H1 (cell line): ENCODE data around the gene KCNAB2. TPM values are rescaled to one million over a fixed set of nuclear protein-coding genes. Genes with fewer than 3 reads are reported as not detected.

Experiments used
- CTBP2 ChIP-seq: IDR thresholded peaks from 2 replicates; pipeline ENCODE4 v1.7.0; 2011; ENCODE audit warnings: borderline replicate concordance, mild to moderate bottlenecking, moderate library complexity, mixed read lengths, low read length; ENCODE audit not compliant: insufficient read depth, insufficient read length
- KDM1A ChIP-seq: fragments of 200-600, 300-600 bp; sonication (generic); IDR thresholded peaks from 2 replicates; pipeline ENCODE4 v1.7.1; 2016; ENCODE audit warnings: mild to moderate bottlenecking, low read length, borderline replicate concordance
- polyA plus RNA-seq, 7 experiments: library from polyadenylated mRNA; depleted of rRNA in 3 of 7; stranded (reverse) in 5 of 7; unstranded in 2 of 7; fragments of >200 nt in 5 of 7; fragments of 200-250 nt in 2 of 7; gene quantifications; 1 replicate in 5 of 7; 2 replicates in 1 of 7; 4 replicates in 1 of 7; pipeline versions ENCODE4 v1.2.1 to v1.2.3, GENCODE V29; 2011 to 2013; ENCODE audit warnings: missing spikeins in 2 of 7, mixed read lengths in 2 of 7
- total RNA-seq: library from RNA; stranded (reverse); fragmentation: NEBNext Ultra II Directional; extraction: Animal tissue kit (Norgen Biotek cat#: 25700); gene quantifications from 2 replicates; pipeline ENCODE4 v1.2.1, GENCODE V29; 2021

Gene KCNAB2
- total and polyA plus RNA-seq, 2 of the 8 experiments (the other 6 are each of a cell fraction or from before 2014, with no cell fraction given), result 4.5 to 7.0 TPM

DNA sequence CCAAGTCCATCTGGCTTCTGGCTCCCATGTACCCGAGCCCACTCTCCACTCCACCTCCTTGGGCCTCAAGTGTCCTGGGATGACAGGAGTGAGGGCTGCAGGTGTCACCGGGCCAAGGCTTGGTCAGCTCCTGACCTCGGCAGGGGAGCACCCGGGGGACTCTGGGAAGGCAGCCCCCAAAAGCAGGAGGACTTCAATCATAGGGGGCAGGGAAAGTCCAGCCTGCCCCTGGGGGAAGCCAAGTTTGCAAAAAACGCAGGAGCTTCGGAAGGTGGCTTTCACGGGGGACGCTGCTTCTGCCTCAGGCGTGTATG lies 56.8 kb downstream of the KCNAB2 start (continued):
- no peak for TF ChIP-seq KDM1A
- TF ChIP-seq CTBP2, result no peak
- TF ChIP-seq, all 59 proteins: peak for 0
